ENCODE data around the gene ZNF548. TPM values are rescaled to one million over a fixed set of nuclear protein-coding genes. Genes with fewer than 3 reads are reported as not detected.

ZNF548 gene
- total RNA-seq, 1 experiment from 2014 or later = 13.0 TPM

DNA sequence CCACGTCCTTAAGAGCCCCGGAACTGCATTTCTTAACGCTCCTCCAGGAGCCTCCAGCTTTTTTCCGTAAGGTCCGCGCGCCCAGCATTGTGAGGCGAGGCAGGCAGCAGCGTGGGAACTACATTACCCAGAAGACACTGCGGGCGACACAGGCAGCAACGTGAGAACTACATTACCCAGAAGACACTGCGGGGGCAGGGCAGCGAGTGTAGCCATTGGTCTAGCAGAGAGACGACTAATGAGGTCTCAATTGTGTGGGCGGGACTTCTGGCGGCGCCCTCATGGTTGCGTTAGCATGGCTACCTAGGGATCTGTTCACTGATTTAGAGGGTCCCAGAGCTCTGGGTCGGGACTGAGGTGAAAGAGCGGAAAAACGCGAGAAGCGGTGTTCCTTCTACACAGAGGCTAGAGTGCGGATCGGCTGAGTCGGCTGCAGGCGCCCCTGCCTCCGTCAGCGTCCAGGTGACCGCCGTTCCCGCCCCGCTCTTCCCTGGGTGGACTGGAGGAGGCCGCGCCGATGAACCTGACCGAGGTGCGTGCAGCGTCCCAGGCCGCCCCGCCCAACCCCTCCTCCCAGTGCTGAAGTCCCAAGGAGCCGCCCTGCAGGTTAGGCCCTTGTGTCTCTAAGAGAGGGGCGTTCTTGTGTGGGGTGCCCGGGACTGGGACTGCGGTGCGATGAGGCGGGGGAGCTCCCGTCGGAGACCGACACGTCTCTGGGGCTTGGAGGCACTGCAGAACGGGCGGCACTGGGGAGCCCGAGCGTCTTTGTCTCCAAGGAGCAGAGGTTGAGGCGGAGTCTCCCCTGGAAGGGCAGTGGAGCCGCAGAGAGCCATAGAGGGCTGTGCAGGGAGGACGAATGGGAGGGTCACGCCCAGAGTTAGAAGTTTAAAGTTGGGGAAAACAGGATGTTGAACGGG is 45.7 kb downstream of the ZNF548 start, which contains the start of gene ZNF749:
Gene ZNF749 (plus strand): TSS at position 264 of the 917 bp plus-strand sequence. CDS start 254 bp downstream, at position 518.
- Histone ChIP-seq H3K79me1 (ENCODE audit: insufficient read depth, low read depth, low read length, poor library complexity, severe bottlenecking) (peaks cover 11% of the 10 kb centered on the region), H4K91ac (ENCODE audit: insufficient read length, low read depth, low read length) (no peak within 1 kb of the TSS), H3K9me3 (ENCODE audit: control insufficient read depth, low read depth, low read length) (no peaks in the 10 kb centered on the region), H2BK120ac (ENCODE audit: low read depth, low read length, poor library complexity, severe bottlenecking) (no peak within 1 kb of the TSS), H4K20me1 (ENCODE audit: control insufficient read depth, insufficient read depth, insufficient read length) (no peaks in the 10 kb centered on the region), H3K23me2 (ENCODE audit: insufficient read length, low read depth, low read length, poor library complexity, severe bottlenecking) (peaks cover 8% of the 10 kb centered on the region), H2AK5ac (ENCODE audit: insufficient read length, low read length) (no peak within 1 kb of the TSS), H3K4me2 (ENCODE audit: insufficient read depth, insufficient read length, low read length) (peak within 1 kb of the TSS; percentile 99), H3K18ac (ENCODE audit: insufficient read length, low read depth, low read length) (peak within 1 kb of the TSS; percentile 95), H2BK12ac (ENCODE audit: insufficient read length, low read depth, low read length) (no peak within 1 kb of the TSS), H2AFZ (ENCODE audit: low read length) (peak within 1 kb of the TSS; percentile 12), H3K23ac (ENCODE audit: insufficient read length, low read depth, low read length) (no peak within 1 kb of the TSS), H3K27me3 (ENCODE audit: insufficient read depth, low read length) (no peaks in the 10 kb centered on the region), H3K4ac (ENCODE audit: low read depth, low read length) (no peak within 1 kb of the TSS), H3K4me1 (ENCODE audit: insufficient read depth, low read length) (peaks cover 5% of the 10 kb centered on the region; the same call in 1 of the 2 replicates), H3T11ph (ENCODE audit: low read length) (peak within 1 kb of the TSS; percentile 57), H3K56ac (ENCODE audit: insufficient read length, low read depth, low read length) (no peak within 1 kb of the TSS), H2BK5ac (ENCODE audit: insufficient read length, low read length) (no peak within 1 kb of the TSS), H2BK20ac (ENCODE audit: low read depth, low read length, poor library complexity, severe bottlenecking) (no peak within 1 kb of the TSS), H2BK15ac (ENCODE audit: low read depth, low read length) (no peak within 1 kb of the TSS), H3K27ac (ENCODE audit: insufficient read length, low read depth, low read length) (no peak within 1 kb of the TSS), H4K5ac (ENCODE audit: insufficient read length, low read depth, low read length) (no peak within 1 kb of the TSS), H3K79me2 (ENCODE audit: insufficient read depth, low read length) (peaks cover 38% of the 10 kb centered on the region), H3K14ac (ENCODE audit: insufficient read depth, low read length) (peak within 1 kb of the TSS; percentile 97), H3K9ac (ENCODE audit: extremely low read depth, insufficient read length, low read length) (peak within 1 kb of the TSS; percentile 95), H4K8ac (replicated peaks; ENCODE audit: insufficient read length, low read depth, low read length) (no peak within 1 kb of the TSS)
- TF ChIP-seq, protein P1, sequence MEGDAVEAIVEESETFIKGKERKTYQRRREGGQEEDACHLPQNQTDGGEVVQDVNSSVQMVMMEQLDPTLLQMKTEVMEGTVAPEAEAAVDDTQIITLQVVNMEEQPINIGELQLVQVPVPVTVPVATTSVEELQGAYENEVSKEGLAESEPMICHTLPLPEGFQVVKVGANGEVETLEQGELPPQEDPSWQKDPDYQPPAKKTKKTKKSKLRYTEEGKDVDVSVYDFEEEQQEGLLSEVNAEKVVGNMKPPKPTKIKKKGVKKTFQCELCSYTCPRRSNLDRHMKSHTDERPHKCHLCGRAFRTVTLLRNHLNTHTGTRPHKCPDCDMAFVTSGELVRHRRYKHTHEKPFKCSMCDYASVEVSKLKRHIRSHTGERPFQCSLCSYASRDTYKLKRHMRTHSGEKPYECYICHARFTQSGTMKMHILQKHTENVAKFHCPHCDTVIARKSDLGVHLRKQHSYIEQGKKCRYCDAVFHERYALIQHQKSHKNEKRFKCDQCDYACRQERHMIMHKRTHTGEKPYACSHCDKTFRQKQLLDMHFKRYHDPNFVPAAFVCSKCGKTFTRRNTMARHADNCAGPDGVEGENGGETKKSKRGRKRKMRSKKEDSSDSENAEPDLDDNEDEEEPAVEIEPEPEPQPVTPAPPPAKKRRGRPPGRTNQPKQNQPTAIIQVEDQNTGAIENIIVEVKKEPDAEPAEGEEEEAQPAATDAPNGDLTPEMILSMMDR (conservative IDR thresholded peaks at IDR 0.05) = no peak
- peaks cover 1% of the 10 kb centered on the region; the same call in 1 of the 2 replicates for H3K27me3 Mint-ChIP-seq (ENCODE audit: low read depth)
- H3K4me3 Mint-ChIP-seq = peak within 1 kb of the TSS; percentile 91 to 96
- peaks cover 16 to 20% of the 10 kb centered on the region in 2 experiments for H3K4me1 Mint-ChIP-seq
- peak within 1 kb of the TSS; percentile 96 to 99 (median 97) for H3K27ac Mint-ChIP-seq
- peaks cover 12 to 20% (median 19%) of the 10 kb centered on the region in 3 experiments for H3K36me3 Mint-ChIP-seq (ENCODE audit: insufficient read depth in 1 of 3, low read depth in 3 of 3)
- WGBS (ENCODE audit: extremely low coverage, insufficient read length, low lambda C conversion rate) = no CpG with 5 or more reads among the region's 61 CpGs
- peaks cover 0 to 6% of the 10 kb centered on the region in 2 experiments; a peak in 4 of 5 replicates for H3K9me3 Mint-ChIP-seq
- DNase-seq = peak; percentile 99
